Trophoblast cell (in vitro differentiated cells and primary cell): ENCODE results near the gene VSIG10L2.

Experiments used
- DNase-seq, 2 donors: peaks; one replicate each; pipeline ENCODE4 v3.0.0-alpha.2; 2016
- H2AFZ ChIP-seq: 2 replicates; pipeline ENCODE4 v1.6.1; 2013; ENCODE audit warnings: low read length, moderate library complexity, mild to moderate bottlenecking; ENCODE audit not compliant: insufficient read depth, poor library complexity
- H2AK5ac ChIP-seq: 2 replicates; pipeline ENCODE4 v1.6.1; 2013; ENCODE audit warnings: mild to moderate bottlenecking, low read length
- H2BK120ac ChIP-seq: 2 replicates; pipeline ENCODE4 v1.6.1; 2013; ENCODE audit warnings: low read length, mild to moderate bottlenecking, moderate library complexity; ENCODE audit not compliant: insufficient read depth, poor library complexity
- H2BK12ac ChIP-seq: 2 replicates; pipeline ENCODE4 v1.6.1; 2013; ENCODE audit warnings: mild to moderate bottlenecking, low read length, moderate library complexity
- H2BK5ac ChIP-seq: 2 replicates; pipeline ENCODE4 v1.6.1; 2013; ENCODE audit warnings: low read length, low read depth, moderate library complexity, mild to moderate bottlenecking; ENCODE audit not compliant: poor library complexity
- H3K14ac ChIP-seq: 2 replicates; pipeline ENCODE4 v1.6.1; 2013; ENCODE audit warnings: mild to moderate bottlenecking, low read length
- H3K18ac ChIP-seq: 2 replicates; pipeline ENCODE4 v1.6.1; 2013; ENCODE audit warnings: mild to moderate bottlenecking, low read length
- H3K23ac ChIP-seq: 2 replicates; pipeline ENCODE4 v1.6.1; 2013; ENCODE audit warnings: low read length
- H3K27ac ChIP-seq: 2 replicates; pipeline ENCODE4 v1.5.1; 2013; ENCODE audit warnings: low read depth, mild to moderate bottlenecking, inconsistent platforms, low read length, moderate library complexity
- H3K27me3 ChIP-seq: 2 replicates; pipeline ENCODE4 v1.6.1; 2013; ENCODE audit warnings: inconsistent platforms, mild to moderate bottlenecking, low read length, moderate library complexity; ENCODE audit not compliant: insufficient read depth
- H3K36me3 ChIP-seq, 2 experiments: 1 replicate in 1 of 2; 2 replicates in 1 of 2; pipeline ENCODE4 v1.6.1; 2013; ENCODE audit warnings: low read length in 2 of 2, mild to moderate bottlenecking in 2 of 2, moderate library complexity in 1 of 2; ENCODE audit not compliant: insufficient read depth in 2 of 2, control insufficient read depth in 1 of 2
- H3K4ac ChIP-seq: 2 replicates; pipeline ENCODE4 v1.6.1; 2013; ENCODE audit warnings: low read depth, mild to moderate bottlenecking, low read length, moderate library complexity
- H3K4me1 ChIP-seq, 2 experiments: 1 replicate in 1 of 2; 2 replicates in 1 of 2; pipeline ENCODE4 v1.6.1; 2013; ENCODE audit warnings: low read length in 2 of 2, mild to moderate bottlenecking in 2 of 2, moderate library complexity in 1 of 2; ENCODE audit not compliant: insufficient read depth in 2 of 2, control insufficient read depth in 1 of 2
- H3K4me2 ChIP-seq: 2 replicates; pipeline ENCODE4 v1.6.1; 2013; ENCODE audit warnings: inconsistent platforms, mild to moderate bottlenecking, low read length, moderate library complexity
- H3K4me3 ChIP-seq: 2 replicates; pipeline ENCODE4 v1.5.1; 2013; ENCODE audit warnings: mild to moderate bottlenecking, low read depth, low read length, inconsistent platforms
- H3K79me1 ChIP-seq: one replicate; pipeline ENCODE4 v1.6.1; 2013; ENCODE audit warnings: low read length
- H3K79me2 ChIP-seq: 2 replicates; pipeline ENCODE4 v1.6.1; 2013; ENCODE audit warnings: low read length, mild to moderate bottlenecking; ENCODE audit not compliant: control insufficient read depth, insufficient read depth, poor library complexity
- H3K9ac ChIP-seq: 2 replicates; pipeline ENCODE4 v1.6.1; 2013; ENCODE audit warnings: mild to moderate bottlenecking, low read length
- H3K9me3 ChIP-seq: 2 replicates; pipeline ENCODE4 v1.6.1; 2013; ENCODE audit warnings: low read depth, mild to moderate bottlenecking, control low read depth, inconsistent platforms, low read length; ENCODE audit not compliant: insufficient read depth
- H4K12ac ChIP-seq: 2 replicates; pipeline ENCODE4 v1.6.1; 2013; ENCODE audit warnings: low read depth, mild to moderate bottlenecking, low read length, moderate library complexity
- H4K8ac ChIP-seq: 2 replicates; pipeline ENCODE4 v1.6.1; 2013; ENCODE audit warnings: low read depth, mild to moderate bottlenecking, low read length, moderate library complexity
- H4K91ac ChIP-seq: one replicate; pipeline ENCODE4 v1.6.1; 2013; ENCODE audit warnings: low read depth, mild to moderate bottlenecking, low read length, moderate library complexity
- WGBS: extraction: QIAGEN DNeasy Blood & Tissue Kit; methylation state at CpG from one replicate; pipeline ENCODE4 v1.1.7; 2013; ENCODE audit warnings: missing lambda C conversion rate; ENCODE audit not compliant: insufficient read length, insufficient coverage; ENCODE audit errors: extremely low coverage; 5-methylcytosine and 5-hydroxymethylcytosine counted together

The VSIG10L2 gene

DNA sequence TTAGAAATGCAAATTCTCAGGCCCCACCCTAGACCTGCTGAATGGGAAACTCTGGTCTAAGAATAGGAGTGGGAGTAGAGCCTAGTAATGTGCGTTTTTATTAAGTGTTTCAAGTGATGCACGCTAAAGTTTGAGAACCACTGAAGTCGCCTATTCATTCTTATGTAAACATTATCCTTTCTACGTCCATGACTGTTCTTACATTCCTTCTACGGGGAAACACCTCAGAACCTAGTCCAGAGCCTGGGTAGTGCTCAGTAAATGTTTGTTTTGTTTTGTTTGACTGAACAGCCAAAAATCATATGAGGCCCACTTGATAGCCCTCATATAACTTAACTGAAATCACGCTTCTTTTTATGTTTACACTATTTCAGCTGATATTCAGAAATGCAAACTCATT lies 29.8 kb downstream of the VSIG10L2 start:
- Histone ChIP-seq H3K4me1 (no peaks in the 10 kb centered on the region), H3K4me2 (no peak overlapping the region), H2BK5ac (no peak overlapping the region), H3K79me1 (no peaks in the 10 kb centered on the region), H2BK12ac (peak overlapping the region; percentile 17), H3K14ac (no peak overlapping the region), H3K23ac (no peak overlapping the region), H3K27me3 (no peaks in the 10 kb centered on the region), H3K36me3 (peaks cover 5 to 14% of the 10 kb centered on the region in 2 experiments), H3K79me2 (no peaks in the 10 kb centered on the region), H3K9ac (no peak overlapping the region), H3K4ac (no peak overlapping the region), H3K18ac (no peak overlapping the region), H2AK5ac (no peak overlapping the region), H3K4me3 (no peak overlapping the region), H2AFZ (no peak overlapping the region), H4K8ac (no peak overlapping the region), H4K91ac (peak overlapping the region; percentile 18), H3K9me3 (no peaks in the 10 kb centered on the region), H2BK120ac (no peak overlapping the region), H4K12ac (no peak overlapping the region), H3K27ac (no peak overlapping the region)
- no CpG with 5 or more reads among the region's 6 CpGs for WGBS
- DNase-seq = no peak

DNA sequence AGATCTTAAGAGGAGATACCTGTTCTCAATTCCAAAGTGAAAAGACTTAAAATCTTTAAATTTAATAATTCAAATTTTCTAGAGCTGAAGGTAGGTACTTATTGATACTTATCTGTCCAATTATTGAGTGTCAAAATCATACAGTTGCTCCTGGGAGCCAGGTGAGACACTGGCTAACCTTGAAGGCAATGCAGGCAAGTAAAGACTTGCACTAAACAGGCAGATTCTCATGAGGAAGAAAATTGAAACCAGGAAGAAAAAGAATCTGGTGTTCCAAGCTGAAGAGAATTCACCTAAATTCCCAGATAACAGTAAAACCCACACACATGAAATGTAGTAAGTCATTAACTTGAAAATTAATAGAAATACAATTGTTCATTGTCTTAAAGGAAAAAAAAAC lies 30.3 kb downstream of the VSIG10L2 start:
- Histone ChIP-seq H4K91ac (no peak overlapping the region), H3K23ac (no peak overlapping the region), H3K9me3 (peaks cover under 1% of the 10 kb centered on the region), H4K8ac (no peak overlapping the region), H2BK5ac (no peak overlapping the region), H3K79me2 (no peaks in the 10 kb centered on the region), H3K4me3 (no peak overlapping the region), H3K9ac (no peak overlapping the region), H2AFZ (no peak overlapping the region), H3K36me3 (peaks cover 7 to 18% of the 10 kb centered on the region in 2 experiments), H2AK5ac (no peak overlapping the region), H3K79me1 (no peaks in the 10 kb centered on the region), H4K12ac (no peak overlapping the region), H3K14ac (no peak overlapping the region), H2BK12ac (no peak overlapping the region), H3K4me2 (no peak overlapping the region), H3K18ac (no peak overlapping the region), H3K27ac (no peak overlapping the region), H3K27me3 (no peaks in the 10 kb centered on the region), H3K4me1 (no peaks in the 10 kb centered on the region), H3K4ac (no peak overlapping the region), H2BK120ac (no peak overlapping the region)
- DNase-seq = no peak

DNA sequence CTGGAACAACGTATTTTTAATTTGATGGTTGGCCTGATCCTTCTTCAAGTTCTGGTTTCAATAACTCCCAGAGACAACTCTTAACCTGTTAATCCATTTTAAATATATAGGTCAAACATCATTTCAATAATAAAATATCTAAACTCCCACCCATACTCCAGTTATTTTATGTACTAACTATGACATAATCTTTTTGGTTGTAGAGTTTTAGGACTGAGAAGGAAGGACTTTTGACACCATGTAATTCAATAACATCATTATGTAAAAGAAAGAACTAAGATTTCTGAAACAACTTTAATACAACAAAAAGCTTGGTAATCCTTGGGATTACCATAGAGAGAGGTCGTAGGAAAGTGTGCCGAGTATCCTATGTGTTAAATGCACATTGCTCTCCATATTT lies 31.5 kb downstream of the VSIG10L2 start:
- Histone ChIP-seq H3K4me2 (no peak overlapping the region), H4K12ac (no peak overlapping the region), H3K79me1 (no peaks in the 10 kb centered on the region), H3K14ac (no peak overlapping the region), H3K4me3 (no peak overlapping the region), H3K27me3 (no peaks in the 10 kb centered on the region), H4K91ac (no peak overlapping the region), H2BK12ac (no peak overlapping the region), H3K36me3 (peaks cover 10 to 21% of the 10 kb centered on the region in 2 experiments), H2AFZ (no peak overlapping the region), H3K79me2 (no peaks in the 10 kb centered on the region), H3K27ac (no peak overlapping the region), H3K9me3 (peaks cover 1% of the 10 kb centered on the region), H3K9ac (no peak overlapping the region), H3K23ac (no peak overlapping the region), H2BK120ac (no peak overlapping the region), H2AK5ac (no peak overlapping the region), H3K18ac (no peak overlapping the region), H3K4me1 (no peaks in the 10 kb centered on the region), H3K4ac (no peak overlapping the region), H2BK5ac (no peak overlapping the region), H4K8ac (no peak overlapping the region)
- DNase-seq = no peak
- WGBS = no CpG with 5 or more reads among the region's 3 CpGs

DNA sequence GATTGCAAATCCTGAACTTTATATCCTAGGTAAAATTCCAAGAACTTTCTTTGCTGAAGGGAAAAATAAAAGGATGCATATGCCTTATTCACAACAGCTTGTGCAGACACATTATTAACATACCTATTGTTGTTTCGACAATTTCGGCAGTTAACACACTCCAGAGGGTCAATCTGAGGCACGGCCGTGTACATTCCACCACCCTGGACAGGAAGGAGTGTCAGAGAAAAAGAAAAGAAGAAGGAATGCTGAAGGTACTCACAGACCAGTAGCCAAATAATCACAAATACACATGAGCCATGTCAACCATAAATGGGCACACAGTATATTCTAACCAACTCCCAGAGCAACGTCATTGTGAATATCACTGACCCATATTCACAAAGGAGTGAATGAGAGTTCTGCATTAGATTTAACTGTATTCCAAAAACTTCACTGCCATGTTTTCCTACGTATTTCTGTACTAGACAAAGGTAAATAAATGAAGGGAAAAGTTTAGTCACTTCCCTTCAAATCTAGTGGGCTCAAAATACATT lies 32.4 kb downstream of the VSIG10L2 start:
- no peak overlapping the region for H2BK12ac ChIP-seq
- no peak overlapping the region for H3K4me2 ChIP-seq
- H3K23ac ChIP-seq = no peak overlapping the region
- H3K18ac ChIP-seq = no peak overlapping the region
- no peak overlapping the region for H3K4ac ChIP-seq
- H3K79me1 ChIP-seq = no peaks in the 10 kb centered on the region
- H3K27me3 ChIP-seq = no peaks in the 10 kb centered on the region
- no peak overlapping the region for H3K4me3 ChIP-seq
- H4K91ac ChIP-seq = no peak overlapping the region
- H3K9ac ChIP-seq = no peak overlapping the region
- H2AFZ ChIP-seq = no peak overlapping the region
- no peak overlapping the region for H3K27ac ChIP-seq
- DNase-seq = no peak
- H3K79me2 ChIP-seq = no peaks in the 10 kb centered on the region
- H3K9me3 ChIP-seq = peaks cover 1% of the 10 kb centered on the region
- H3K36me3 ChIP-seq = peaks cover 12 to 23% of the 10 kb centered on the region in 2 experiments
- no peak overlapping the region for H2BK5ac ChIP-seq
- no peak overlapping the region for H4K8ac ChIP-seq
- no peak overlapping the region for H2BK120ac ChIP-seq
- no peak overlapping the region for H2AK5ac ChIP-seq
- WGBS = no CpG with 5 or more reads among the region's 6 CpGs
- no peak overlapping the region for H4K12ac ChIP-seq
- no peaks in the 10 kb centered on the region for H3K4me1 ChIP-seq
- H3K14ac ChIP-seq = no peak overlapping the region
